Jurkat, Clone E6-1 (cell line): ENCODE data around the gene ABCC8.

Experiments
- DNase-seq: peaks from one replicate; pipeline ENCODE4 v3.0.0-alpha.2; 2011; ENCODE audit warnings: low read depth, low spot score
- H3K4me3 ChIP-seq: 2 replicates; pipeline ENCODE4 v1.5.1; 2011; ENCODE audit warnings: mild to moderate bottlenecking, low read length, control low read depth, moderate library complexity

ABCC8 gene

GRCh38 chr11:17477361-17477760 lies 716 bp upstream of the ABCC8 start:
- H3K4me3 ChIP-seq, result no peak overlapping the region
- no peak for DNase-seq

- H3K4me3 ChIP-seq, result no peak overlapping the region
- DNase-seq, result no peak
Observed at GRCh38 chr11:17477084-17477333, 364 bp upstream of the ABCC8 start.

DNA sequence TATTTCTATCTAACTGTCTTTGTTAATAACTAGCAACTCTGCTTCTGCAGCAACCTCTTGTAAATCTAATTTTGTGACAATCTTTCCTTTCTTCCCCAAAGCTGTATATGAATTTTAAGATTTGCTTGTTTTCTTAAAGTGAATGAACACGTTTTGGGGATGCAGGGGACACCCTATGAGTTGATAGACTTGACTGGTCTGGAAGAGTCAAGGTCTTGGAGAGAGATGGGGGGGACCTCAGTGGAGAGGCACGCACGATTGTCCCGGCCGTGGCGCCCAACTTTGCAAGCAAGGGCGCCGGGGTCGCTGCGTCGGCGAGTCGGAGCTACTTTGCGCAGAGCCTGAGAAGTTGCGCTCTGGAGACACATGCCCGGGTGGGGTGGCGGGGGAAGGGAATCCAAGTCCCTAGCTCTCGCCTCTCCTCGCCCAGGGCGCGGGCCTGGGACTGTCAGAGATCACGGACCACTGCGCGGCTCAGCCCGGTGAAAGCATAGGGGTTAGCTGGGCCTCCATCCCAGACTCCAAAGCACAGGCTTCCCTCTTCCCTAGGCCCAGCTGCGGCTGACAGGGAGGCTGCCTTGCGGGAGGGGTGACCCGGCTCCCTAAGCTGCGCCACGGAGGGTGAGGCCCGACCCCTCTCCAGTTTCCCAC lies 854 bp downstream of the ABCC8 start:
- no peak overlapping the region for H3K4me3 ChIP-seq

DNA sequence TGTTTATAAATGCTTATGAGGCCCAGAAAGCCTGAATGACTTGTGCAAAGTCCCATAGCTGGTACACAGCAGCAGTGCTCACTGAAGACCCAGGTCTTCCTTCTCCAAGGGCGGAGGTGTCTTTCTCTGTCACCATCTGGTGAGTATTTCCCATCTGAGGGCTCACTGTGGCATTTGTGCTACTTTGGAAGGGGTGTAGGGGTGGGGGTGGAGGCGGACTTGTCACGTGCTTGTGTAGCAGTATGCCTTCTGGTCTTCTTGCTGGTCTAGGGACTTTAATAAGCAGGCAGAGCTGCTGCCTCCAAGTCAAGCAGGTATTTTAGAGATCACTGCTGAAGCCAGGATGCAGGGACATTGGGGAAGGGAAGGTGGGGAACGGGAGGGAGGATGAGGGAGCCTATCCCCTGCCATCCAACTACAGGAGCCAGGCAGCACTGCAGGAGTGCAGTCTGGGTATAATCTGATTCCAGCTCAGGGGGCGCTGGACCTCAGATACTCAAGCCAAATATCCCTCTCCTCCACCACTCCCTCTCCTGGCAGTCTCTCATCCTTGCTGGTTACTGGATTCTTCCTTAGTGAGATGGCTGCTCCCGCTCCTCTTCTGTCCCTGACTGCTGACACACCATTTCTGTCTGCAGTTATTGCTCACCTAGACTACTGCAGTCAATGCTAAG lies 3.4 kb downstream of the ABCC8 start:
- DNase-seq, result no peak
- H3K4me3 ChIP-seq, result no peak overlapping the region

More for the DNA sequence above, 854 bp downstream of the ABCC8 start:
- no peak for DNase-seq

DNA sequence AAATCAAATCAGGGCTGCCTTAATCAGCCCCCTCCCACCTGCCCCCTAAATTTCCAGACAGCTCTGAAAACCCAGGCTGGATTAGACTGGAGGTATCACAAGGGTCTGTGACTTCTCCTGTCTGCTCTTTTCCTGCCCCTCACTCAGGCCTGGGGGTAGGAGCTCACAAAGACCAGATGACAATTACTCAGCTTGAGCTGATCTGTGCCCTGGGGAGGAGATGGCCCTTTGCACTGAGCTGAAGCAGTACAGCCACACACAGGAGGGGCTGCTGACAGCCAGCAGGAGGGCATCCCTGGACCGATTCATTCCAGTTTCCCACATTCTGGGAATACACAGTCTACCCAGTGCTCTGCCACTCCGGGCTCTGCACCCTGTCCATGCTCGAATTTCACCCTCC lies 4.2 kb downstream of the ABCC8 start:
- DNase-seq, result no peak
- no peak overlapping the region for H3K4me3 ChIP-seq

DNA sequence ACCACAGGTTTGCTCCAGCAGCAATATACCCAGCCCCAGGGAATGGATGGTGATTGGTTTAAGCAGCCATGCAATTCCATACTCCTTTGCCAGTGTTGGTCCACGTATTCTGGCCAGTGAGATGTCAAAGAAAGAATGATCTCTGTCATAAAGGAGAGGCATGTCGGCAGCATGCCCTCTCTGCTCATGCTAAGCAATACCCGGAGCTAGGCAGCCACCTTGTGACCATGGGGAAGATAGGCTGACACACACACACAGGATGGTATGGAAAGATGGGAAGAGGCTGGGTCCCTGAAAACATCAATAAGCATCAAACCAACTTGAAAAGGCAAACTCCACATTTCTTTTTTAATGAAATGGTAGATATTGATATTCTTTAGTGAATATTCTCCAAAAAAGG lies 5.1 kb downstream of the ABCC8 start:
- peak; percentile 8 for DNase-seq

DNA sequence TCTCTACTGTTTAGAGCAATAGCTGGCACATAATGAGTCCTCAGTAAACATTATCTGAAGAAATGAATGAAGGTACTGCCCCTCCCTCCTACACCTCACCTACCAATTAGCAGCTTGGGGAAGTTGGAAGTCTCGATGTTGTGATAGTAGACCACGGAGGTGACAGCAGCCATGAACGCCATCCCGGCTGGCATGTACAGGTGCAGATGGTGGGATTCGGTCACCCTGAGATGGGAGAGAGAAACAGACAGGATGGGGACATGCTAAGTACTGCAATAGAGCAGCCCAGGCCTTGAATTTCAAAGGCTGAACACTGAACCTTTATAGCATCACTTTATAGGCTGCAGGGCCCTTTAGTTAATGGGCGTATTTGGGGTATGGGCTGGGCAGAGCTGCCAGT lies 6.6 kb downstream of the ABCC8 start:
- H3K4me3 ChIP-seq, result no peak overlapping the region
- DNase-seq, result no peak

More for the DNA sequence above, 5.1 kb downstream of the ABCC8 start:
- no peak overlapping the region for H3K4me3 ChIP-seq

GRCh38 chr11:17468122-17468521 lies 8.5 kb downstream of the ABCC8 start:
- DNase-seq, result no peak
- no peak overlapping the region for H3K4me3 ChIP-seq

DNA sequence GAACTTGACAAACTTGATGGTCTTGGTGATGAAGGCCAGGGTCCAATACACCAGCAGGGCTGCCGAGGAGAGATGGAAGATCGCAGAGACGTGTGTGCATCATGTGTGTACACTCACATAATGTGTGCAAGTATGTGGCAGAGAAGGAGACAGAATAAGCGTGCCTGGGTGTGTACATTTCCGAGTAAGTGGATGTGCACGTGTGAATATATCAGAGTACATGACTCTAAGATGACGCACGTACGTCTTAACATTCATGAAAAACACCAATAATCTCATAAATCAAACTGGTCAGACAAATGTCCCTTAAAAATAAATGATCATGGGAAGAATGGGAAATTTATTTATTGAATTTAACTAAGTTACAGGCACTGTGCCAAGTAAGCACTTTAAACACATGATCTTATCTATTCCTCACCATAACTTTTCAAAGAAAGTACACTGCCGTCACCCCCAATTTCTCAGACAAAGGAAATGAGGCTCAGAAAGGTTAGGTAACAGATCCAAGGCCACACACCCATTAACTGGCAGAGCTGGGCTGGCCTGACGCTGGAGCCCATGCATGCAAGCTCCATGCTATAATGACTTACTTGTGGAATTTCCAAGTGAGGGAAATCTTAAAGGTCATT lies 13.0 kb downstream of the ABCC8 start:
- DNase-seq, result no peak
- H3K4me3 ChIP-seq, result no peak overlapping the region

GRCh38 chr11:17462940-17463339 lies 13.7 kb downstream of the ABCC8 start:
- no peak overlapping the region for H3K4me3 ChIP-seq
- DNase-seq, result no peak

GRCh38 chr11:17460406-17460805 lies 16.2 kb downstream of the ABCC8 start:
- DNase-seq, result no peak
- H3K4me3 ChIP-seq, result no peak overlapping the region

- no peak overlapping the region for H3K4me3 ChIP-seq
- DNase-seq, result no peak
Observed at GRCh38 chr11:17459236-17459896, 17.3 kb downstream of the ABCC8 start.

- H3K4me3 ChIP-seq, result no peak overlapping the region
- DNase-seq, result no peak
Observed at GRCh38 chr11:17458268-17458667, 18.4 kb downstream of the ABCC8 start.

- H3K4me3 ChIP-seq, result no peak overlapping the region
- DNase-seq, result no peak
Observed at GRCh38 chr11:17457396-17458173, 19.1 kb downstream of the ABCC8 start.

DNA sequence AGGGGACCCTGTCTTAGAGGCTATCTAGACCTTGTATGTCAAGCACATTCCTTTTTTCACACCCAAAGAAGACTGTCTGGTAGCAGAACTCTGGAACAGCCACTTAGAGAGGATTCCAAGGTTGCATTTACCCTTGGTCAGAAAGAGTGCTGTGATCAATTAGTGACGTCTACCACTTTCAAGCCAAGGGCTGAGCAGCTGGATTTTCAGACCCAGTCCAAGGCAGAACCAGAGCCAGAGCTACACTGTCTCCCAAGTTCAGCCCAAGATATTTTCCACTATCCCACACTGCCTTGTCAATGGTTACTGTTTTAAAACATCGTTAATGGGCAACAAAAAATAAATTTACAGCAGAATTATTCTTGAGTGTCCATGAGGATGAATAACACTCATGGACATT lies 24.0 kb downstream of the ABCC8 start:
- H3K4me3 ChIP-seq, result no peak overlapping the region
- DNase-seq, result no peak

DNA sequence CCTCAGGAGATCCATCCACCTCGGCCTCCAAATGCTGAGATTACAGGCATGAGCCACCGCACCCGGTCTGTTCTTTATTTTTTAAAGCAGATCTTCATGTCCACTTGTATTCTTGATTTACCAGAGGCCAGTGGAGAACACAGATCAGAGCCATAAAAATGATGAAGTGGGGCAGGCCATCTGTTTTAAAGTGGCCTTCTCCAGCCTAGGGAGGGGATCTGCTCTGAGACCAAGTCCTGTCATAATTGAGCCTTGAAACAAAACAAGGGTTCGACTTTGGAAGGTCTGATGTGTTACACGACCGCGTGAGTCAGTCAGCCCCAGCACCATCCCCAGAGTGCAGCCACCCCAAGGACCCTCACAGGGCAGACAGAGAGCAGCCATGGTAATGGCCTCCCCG lies 27.5 kb downstream of the ABCC8 start:
- no peak for DNase-seq
- no peak overlapping the region for H3K4me3 ChIP-seq

- no peak for DNase-seq
- no peak overlapping the region for H3K4me3 ChIP-seq
Observed at GRCh38 chr11:17446482-17446881, 30.2 kb downstream of the ABCC8 start.

DNA sequence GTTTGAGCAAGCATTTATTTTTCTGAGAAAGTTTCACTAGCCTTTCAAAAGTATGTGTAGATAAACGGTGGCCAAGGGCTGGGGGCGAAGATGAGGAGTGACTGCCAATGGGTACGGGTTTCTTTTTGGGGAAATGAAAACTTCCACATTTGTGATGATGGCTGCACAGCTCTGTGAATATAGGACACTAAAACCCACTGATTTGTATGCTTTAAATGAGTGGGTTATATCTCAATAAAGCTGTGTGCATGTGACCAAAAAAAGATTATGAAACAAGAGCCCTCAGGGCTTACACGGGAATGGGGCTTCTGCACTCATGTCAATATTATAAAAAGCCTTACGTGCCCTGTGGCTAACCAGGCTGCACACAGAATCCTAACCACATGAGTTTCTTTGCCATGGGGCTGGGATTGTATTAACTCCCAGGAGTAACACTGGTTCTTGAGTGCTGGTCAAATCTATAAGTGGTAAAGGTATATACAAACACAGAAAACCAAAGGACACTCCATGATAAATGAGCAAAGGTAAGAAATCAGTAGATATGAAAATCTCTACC lies 31.3 kb downstream of the ABCC8 start:
- no peak for DNase-seq
- H3K4me3 ChIP-seq, result no peak overlapping the region

DNA sequence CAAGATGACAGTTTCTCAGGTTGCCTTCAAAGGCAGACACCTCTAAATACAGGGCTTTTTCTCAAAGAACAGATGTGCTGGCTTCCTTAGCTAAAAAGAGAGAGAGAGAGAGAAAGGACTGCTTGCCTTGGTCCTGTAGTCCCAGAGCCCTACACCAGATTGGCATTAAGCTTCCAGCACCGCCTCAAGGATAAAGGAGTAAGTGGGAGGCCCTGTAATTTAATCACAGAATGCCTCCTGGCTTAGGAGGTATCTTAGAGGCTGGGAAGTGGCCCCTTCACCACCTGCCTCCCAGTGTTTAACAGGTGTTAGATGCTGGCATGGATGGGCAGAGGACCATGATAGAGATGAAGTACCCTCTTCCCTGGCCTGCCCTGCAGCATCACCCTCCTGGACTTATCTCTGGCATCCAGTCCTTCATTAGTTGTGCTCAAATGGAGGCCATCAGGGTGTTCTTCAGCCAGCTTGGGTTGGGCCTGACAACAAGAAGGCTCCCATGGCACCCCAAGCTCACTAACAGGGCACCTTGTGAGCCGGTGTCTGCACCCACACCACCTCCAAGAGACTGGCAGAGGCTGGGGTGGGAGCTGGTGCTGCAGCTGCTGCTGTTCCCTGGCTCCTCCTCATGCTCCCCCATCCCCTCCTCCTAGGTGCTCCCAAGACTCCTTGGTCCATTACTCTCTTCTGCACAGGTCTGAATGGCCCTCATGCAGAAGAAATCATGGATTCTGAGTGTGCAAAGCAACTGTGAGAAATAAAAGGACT lies 32.5 kb downstream of the ABCC8 start:
- no peak overlapping the region for H3K4me3 ChIP-seq
- DNase-seq, result no peak
